Amniotic stem cell (primary cell): Measurements from ENCODE around the gene SLC37A3.
"Not testable (repeated sequence)": the region's sequence is repeated elsewhere in the genome, so short reads cannot be mapped to it uniquely, and the experiment has no call there.

ENCODE experiments used
- DNase-seq: peaks from one replicate; lab custom pipeline; 2025; lab: John Stamatoyannopoulos, UW

The SLC37A3 gene

GRCh38 chr7:140347218-140347617 is 51.1 kb downstream of the SLC37A3 start:
- DNase-seq: no peak

GRCh38 chr7:140345426-140345825 is 52.9 kb downstream of the SLC37A3 start:
- DNase-seq: no peak

- DNase-seq: no peak
Observed at GRCh38 chr7:140342727-140343514, 55.4 kb downstream of the SLC37A3 start.

- DNase-seq: not testable (repeated sequence)
Observed at GRCh38 chr7:140338959-140339358, 59.4 kb downstream of the SLC37A3 start.

GRCh38 chr7:140334341-140335057 is 63.8 kb downstream of the SLC37A3 start:
- DNase-seq: no peak

- no peak for DNase-seq
Observed at GRCh38 chr7:140333686-140334085, 64.6 kb downstream of the SLC37A3 start.

- DNase-seq: no peak
Observed at GRCh38 chr7:140333223-140333622, 65.1 kb downstream of the SLC37A3 start.

GRCh38 chr7:140330595-140330994 is 67.7 kb downstream of the SLC37A3 start:
- no peak for DNase-seq

- no peak for DNase-seq
Observed at GRCh38 chr7:140330128-140330527, 68.2 kb downstream of the SLC37A3 start.

- DNase-seq: no peak
Observed at GRCh38 chr7:140327261-140327661, 71.1 kb downstream of the SLC37A3 start.

GRCh38 chr7:140326116-140326928 is 72.0 kb downstream of the SLC37A3 start:
- DNase-seq: peak; percentile 50

- no peak for DNase-seq
Observed at GRCh38 chr7:140325600-140325999, 72.7 kb downstream of the SLC37A3 start.

- no peak for DNase-seq
Observed at GRCh38 chr7:140324714-140325113, 73.6 kb downstream of the SLC37A3 start.

GRCh38 chr7:140322759-140323158 is 75.6 kb downstream of the SLC37A3 start:
- no peak for DNase-seq

GRCh38 chr7:140320078-140320477 is 78.3 kb downstream of the SLC37A3 start:
- not testable (repeated sequence) for DNase-seq

GRCh38 chr7:140317999-140318398 is 80.3 kb downstream of the SLC37A3 start:
- DNase-seq: no peak

GRCh38 chr7:140317597-140317996 is 80.7 kb downstream of the SLC37A3 start:
- DNase-seq: no peak

- DNase-seq: peak; percentile 59
Observed at GRCh38 chr7:140316165-140316661, 82.1 kb downstream of the SLC37A3 start.

- DNase-seq: no peak
Observed at GRCh38 chr7:140315498-140316164, 82.7 kb downstream of the SLC37A3 start.

- DNase-seq: no peak
Observed at GRCh38 chr7:140314573-140315480, 83.5 kb downstream of the SLC37A3 start.
